SJCRH30 (cell line): Measurements from ENCODE around the gene CNKSR1. TPM values are rescaled to one million over a fixed set of nuclear protein-coding genes. Genes with fewer than 3 reads are reported as not detected.

Source experiments
- DNase-seq, 2 experiments: peaks; one replicate each; pipeline ENCODE4 v3.0.0-alpha.2; 2015 to 2020
- H3K27ac ChIP-seq: fragments of 250-450 bp; sonication (Bioruptor Pico); 2 replicates; pipeline ENCODE4 v1.5.1; 2020; ENCODE audit warnings: mild to moderate bottlenecking, moderate library complexity
- H3K27me3 ChIP-seq: fragments of 250-450 bp; sonication (Bioruptor Pico); 2 replicates; pipeline ENCODE4 v1.5.1; 2020; ENCODE audit warnings: mild to moderate bottlenecking, moderate library complexity
- H3K36me3 ChIP-seq: fragments of 250-450 bp; sonication (Bioruptor Pico); 2 replicates; pipeline ENCODE4 v1.5.1; 2020; ENCODE audit warnings: mild to moderate bottlenecking, moderate library complexity
- H3K4me1 ChIP-seq: fragments of 250-450 bp; sonication (Bioruptor Pico); 2 replicates; pipeline ENCODE4 v1.5.1; 2020; ENCODE audit warnings: mild to moderate bottlenecking, moderate library complexity
- H3K4me3 ChIP-seq: fragments of 250-450 bp; sonication (Bioruptor Pico); 2 replicates; pipeline ENCODE4 v1.5.1; 2020; ENCODE audit warnings: mild to moderate bottlenecking, moderate library complexity
- H3K9me3 ChIP-seq: fragments of 250-450 bp; sonication (Bioruptor Pico); replicated peaks from 2 replicates; pipeline ENCODE4 v1.5.1; 2020; ENCODE audit warnings: mild to moderate bottlenecking, moderate library complexity
- total RNA-seq: library from RNA; depleted of rRNA; stranded (reverse); fragments of >200 nt; shearing (Covaris generic); gene quantifications from 2 replicates; pipeline ENCODE4 v1.2.3, GENCODE V29; 2014

The CNKSR1 gene
- total RNA-seq, 1 experiment from 2014 or later = 2.6 TPM

GRCh38 chr1:26156285-26157038 lies 20.8 kb upstream of the CNKSR1 start:
- peaks cover 22% of the 10 kb centered on the region for H3K4me1 ChIP-seq
- H3K27ac ChIP-seq = no peak overlapping the region
- H3K27me3 ChIP-seq = peaks cover 43% of the 10 kb centered on the region

GRCh38 chr1:26158271-26158907 lies 18.9 kb upstream of the CNKSR1 start:
- Histone ChIP-seq H3K27me3 (peaks cover 43% of the 10 kb centered on the region), H3K4me1 (peaks cover 22% of the 10 kb centered on the region)

More at GRCh38 chr1:26156285-26157038, 20.8 kb upstream of the CNKSR1 start:
- H3K9me3 ChIP-seq = no peaks in the 10 kb centered on the region
- peak; percentile 49 to 60 for DNase-seq
- no peaks in the 10 kb centered on the region for H3K36me3 ChIP-seq
- peak overlapping the region; percentile 7 for H3K4me3 ChIP-seq

DNA sequence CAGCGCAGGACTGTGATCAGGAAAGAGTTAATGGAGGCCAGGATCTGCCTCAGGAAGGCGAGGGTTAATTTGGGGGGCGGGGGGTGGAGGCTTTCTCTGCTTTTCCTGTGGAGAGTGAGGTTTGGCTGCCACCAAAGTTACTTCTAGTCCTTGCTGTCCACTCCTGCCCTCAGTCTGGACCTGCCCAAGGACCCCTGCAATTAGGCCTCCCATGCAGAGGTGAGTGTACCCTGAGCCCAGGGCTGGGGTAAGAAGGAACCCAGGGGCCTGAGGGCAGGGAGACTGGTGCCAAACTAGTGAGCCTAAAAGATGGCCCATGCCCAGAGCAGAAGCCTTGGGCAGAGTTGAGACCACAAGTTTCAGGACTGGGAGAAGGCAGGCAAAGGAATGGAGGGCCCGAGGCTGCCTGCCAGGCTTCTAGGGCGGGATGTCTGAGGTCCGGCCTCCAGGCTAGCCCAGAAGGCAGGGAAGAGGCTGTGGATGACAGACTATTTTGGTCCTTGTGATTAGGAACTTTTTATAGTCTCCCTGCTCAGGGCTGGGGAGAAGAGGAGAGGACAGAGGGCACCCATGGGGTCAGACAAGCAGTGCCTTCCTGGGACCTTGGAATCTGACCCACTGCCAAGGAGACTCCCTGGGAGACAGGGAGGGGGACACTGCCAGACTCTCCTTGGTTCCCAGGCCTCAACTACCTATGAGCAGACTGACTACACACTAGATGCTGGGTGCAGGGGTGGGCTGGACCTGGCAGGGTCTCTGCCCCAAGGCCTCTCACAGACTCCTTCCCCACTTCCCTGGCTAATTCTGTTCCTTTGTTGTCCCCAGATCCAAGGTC lies 18.2 kb upstream of the CNKSR1 start, which contains the start of gene FAM110D:
FAM110D (plus strand) TSS at position 172 of the 835 bp plus-strand sequence. CDS start 2,213 bp downstream, outside the sequence.
- no peak for DNase-seq
- no peak within 1 kb of the TSS for H3K27ac ChIP-seq
- peaks cover 43% of the 10 kb centered on the region for H3K27me3 ChIP-seq

More at GRCh38 chr1:26158271-26158907, 18.9 kb upstream of the CNKSR1 start:
- no peaks in the 10 kb centered on the region for H3K9me3 ChIP-seq
- H3K36me3 ChIP-seq = no peaks in the 10 kb centered on the region
- H3K27ac ChIP-seq = no peak overlapping the region
- no peak overlapping the region for H3K4me3 ChIP-seq
- no peak for DNase-seq

DNA sequence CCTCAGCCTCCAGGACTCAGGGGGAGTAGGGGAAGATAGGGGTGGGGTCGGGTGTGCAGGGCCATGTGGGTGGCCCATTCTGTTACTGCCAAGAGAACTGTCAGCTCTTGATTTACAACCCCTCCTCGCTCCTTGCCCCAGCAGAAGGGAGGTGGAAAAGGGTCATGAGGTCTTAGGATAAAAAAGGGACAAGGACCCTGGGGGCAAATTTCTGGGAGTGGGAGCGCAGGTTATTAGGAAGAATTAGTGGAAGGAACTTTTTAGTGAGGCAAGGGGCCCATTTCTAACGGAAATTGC lies 17.6 kb upstream of the CNKSR1 start:
- H3K4me3 ChIP-seq = no peak overlapping the region
- H3K36me3 ChIP-seq = no peaks in the 10 kb centered on the region
- no peak for DNase-seq
- peaks cover 25% of the 10 kb centered on the region for H3K4me1 ChIP-seq
- peaks cover 43% of the 10 kb centered on the region for H3K27me3 ChIP-seq
- H3K27ac ChIP-seq = no peak overlapping the region
- no peaks in the 10 kb centered on the region for H3K9me3 ChIP-seq

More for the DNA sequence above, 18.2 kb upstream of the CNKSR1 start, which contains the start of gene FAM110D:
- no peak within 1 kb of the TSS for H3K4me3 ChIP-seq
- no peaks in the 10 kb centered on the region for H3K9me3 ChIP-seq
- H3K4me1 ChIP-seq = peaks cover 22% of the 10 kb centered on the region
- no peaks in the 10 kb centered on the region for H3K36me3 ChIP-seq

- peaks cover 24% of the 10 kb centered on the region for H3K4me1 ChIP-seq
- DNase-seq = no peak
- H3K27me3 ChIP-seq = peaks cover 34% of the 10 kb centered on the region
- no peaks in the 10 kb centered on the region for H3K9me3 ChIP-seq
- H3K27ac ChIP-seq = no peak overlapping the region
- H3K36me3 ChIP-seq = no peaks in the 10 kb centered on the region
- H3K4me3 ChIP-seq = no peak overlapping the region
These were observed 16.5 kb upstream of the CNKSR1 start for GRCh38 chr1:26160527-26161414.

GRCh38 chr1:26161415-26162219 lies 15.7 kb upstream of the CNKSR1 start:
- H3K4me1 ChIP-seq = peaks cover 24% of the 10 kb centered on the region

GRCh38 chr1:26162220-26162709 lies 15.0 kb upstream of the CNKSR1 start:
- no peaks in the 10 kb centered on the region for H3K9me3 ChIP-seq
- H3K27me3 ChIP-seq = peaks cover 19% of the 10 kb centered on the region; the same call in 1 of the 2 replicates
- no peaks in the 10 kb centered on the region for H3K36me3 ChIP-seq
- H3K4me1 ChIP-seq = peaks cover 23% of the 10 kb centered on the region
- DNase-seq = no peak
- peak overlapping the region; percentile 17; the same call in 1 of the 2 replicates for H3K4me3 ChIP-seq
- no peak overlapping the region for H3K27ac ChIP-seq

More at GRCh38 chr1:26161415-26162219, 15.7 kb upstream of the CNKSR1 start:
- Histone ChIP-seq H3K4me3 (peak overlapping the region; percentile 17; the same call in 1 of the 2 replicates), H3K9me3 (no peaks in the 10 kb centered on the region), H3K36me3 (no peaks in the 10 kb centered on the region), H3K27ac (no peak overlapping the region), H3K27me3 (peaks cover 25% of the 10 kb centered on the region; the same call in 1 of the 2 replicates)
- no peak for DNase-seq

- no peaks in the 10 kb centered on the region for H3K36me3 ChIP-seq
- peaks cover 16% of the 10 kb centered on the region; the same call in 1 of the 2 replicates for H3K27me3 ChIP-seq
- H3K4me3 ChIP-seq = no peak overlapping the region
- H3K4me1 ChIP-seq = peaks cover 31% of the 10 kb centered on the region
- H3K9me3 ChIP-seq = no peaks in the 10 kb centered on the region
- DNase-seq = no peak
- H3K27ac ChIP-seq = no peak overlapping the region
These were observed 13.6 kb upstream of the CNKSR1 start for GRCh38 chr1:26163684-26164035.

DNA sequence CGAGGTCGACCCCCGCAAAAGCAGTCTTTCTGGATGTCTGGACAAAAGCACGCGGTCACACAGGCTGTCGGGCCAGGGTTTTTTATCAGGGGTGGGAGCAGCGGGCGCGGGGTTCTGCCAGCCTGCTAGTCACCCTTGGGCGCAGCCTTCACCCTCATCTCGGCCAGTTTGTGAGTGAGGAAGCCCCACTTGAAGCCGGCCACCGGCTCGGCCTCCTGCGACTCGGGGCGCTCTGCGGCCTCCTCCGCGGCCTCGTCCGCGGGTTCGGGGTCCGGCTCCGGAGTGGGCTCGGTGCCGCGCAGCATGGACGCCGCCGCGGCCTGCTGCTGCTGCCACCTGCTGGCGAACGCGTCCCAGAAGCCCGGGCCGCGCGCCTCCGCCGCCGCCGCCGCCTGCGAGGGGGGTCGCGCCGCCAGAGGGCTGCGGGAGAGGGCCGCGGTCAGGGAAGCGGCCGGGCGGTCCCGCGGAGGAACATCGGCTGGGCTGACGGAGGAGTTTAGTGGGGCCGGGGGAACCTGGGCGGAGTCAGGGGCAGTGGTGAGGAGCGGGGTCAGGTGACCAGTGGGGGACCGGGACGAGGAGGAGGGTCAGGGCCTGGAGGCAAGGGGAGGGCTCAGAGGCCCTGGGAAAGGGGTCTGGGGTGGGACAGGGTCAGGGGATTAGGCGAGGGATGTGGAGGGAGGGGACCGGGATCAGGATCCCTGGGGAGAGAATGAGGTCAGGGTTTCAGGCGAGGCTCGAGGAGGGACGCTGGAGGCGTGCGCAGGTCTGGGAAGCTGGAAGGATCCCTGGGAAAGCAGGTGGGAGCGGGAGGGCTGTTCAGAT lies 13.0 kb upstream of the CNKSR1 start:
- Histone ChIP-seq H3K27me3 (peaks cover 13% of the 10 kb centered on the region; the same call in 1 of the 2 replicates), H3K36me3 (no peaks in the 10 kb centered on the region), H3K4me3 (peak overlapping the region; percentile 39), H3K4me1 (peaks cover 37% of the 10 kb centered on the region), H3K9me3 (no peaks in the 10 kb centered on the region), H3K27ac (no peak overlapping the region)
- DNase-seq = no peak

GRCh38 chr1:26164861-26165842 lies 12.1 kb upstream of the CNKSR1 start:
- H3K27me3 ChIP-seq = peaks cover 8% of the 10 kb centered on the region; the same call in 1 of the 2 replicates
- peaks cover 40% of the 10 kb centered on the region for H3K4me1 ChIP-seq
- H3K27ac ChIP-seq = no peak overlapping the region; the same call in 1 of the 2 replicates
- peak; percentile 80 to 90 for DNase-seq
- H3K9me3 ChIP-seq = no peaks in the 10 kb centered on the region
- no peak overlapping the region for H3K4me3 ChIP-seq
- no peaks in the 10 kb centered on the region for H3K36me3 ChIP-seq

GRCh38 chr1:26166719-26167281 lies 10.5 kb upstream of the CNKSR1 start:
- H3K27ac ChIP-seq = no peak overlapping the region
- H3K4me1 ChIP-seq = peaks cover 46% of the 10 kb centered on the region
- H3K4me3 ChIP-seq = no peak overlapping the region
- peaks cover 8% of the 10 kb centered on the region; the same call in 1 of the 2 replicates for H3K27me3 ChIP-seq
- DNase-seq = no peak
- no peaks in the 10 kb centered on the region for H3K36me3 ChIP-seq
- H3K9me3 ChIP-seq = no peaks in the 10 kb centered on the region
